ENCODE results near the gene APH1B.
"Not testable (repeated sequence)": the region's sequence is repeated elsewhere in the genome, so short reads cannot be mapped to it uniquely, and the experiment has no call there.

Gene APH1B

GRCh38 chr15:63277038-63277892 is at the start of gene APH1B:
TSS of gene APH1B (plus strand) at chr15:63277605. CDS start at chr15:63277624, 19 bp downstream.
- DNase-seq (ENCODE audit: low read depth, low spot score): peak; percentile 86

DNA sequence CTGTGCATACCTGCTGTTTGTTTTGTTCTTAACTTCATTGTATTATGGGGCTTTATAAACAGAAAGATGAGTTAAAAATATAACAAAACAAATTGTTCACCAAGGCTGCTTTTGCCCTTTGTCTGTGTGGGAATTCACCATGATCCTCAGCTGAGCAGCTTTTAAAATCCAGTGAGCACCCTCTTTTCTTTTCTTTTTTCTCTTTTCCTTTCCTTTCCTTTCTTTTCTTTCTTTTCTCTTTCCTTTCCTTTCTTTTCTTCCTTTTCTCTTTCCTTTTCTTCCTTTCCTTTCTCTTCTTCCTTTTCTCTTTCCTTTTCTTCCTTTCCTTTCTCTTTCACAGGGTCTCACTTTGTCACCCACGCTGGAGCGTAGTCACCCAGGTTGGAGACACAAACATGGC is 49.7 kb upstream of the APH1B start:
- DNase-seq (ENCODE audit: low read depth, low spot score): no peak

GRCh38 chr15:63231206-63231605 is 46.2 kb upstream of the APH1B start:
- DNase-seq (ENCODE audit: low read depth, low spot score): no peak

- DNase-seq (ENCODE audit: low read depth, low spot score): no peak
These were observed 45.7 kb upstream of the APH1B start for GRCh38 chr15:63231706-63232105.

GRCh38 chr15:63232405-63232804 is 45.0 kb upstream of the APH1B start:
- DNase-seq (ENCODE audit: low read depth, low spot score): no peak

GRCh38 chr15:63232943-63233342 is 44.5 kb upstream of the APH1B start:
- no peak for DNase-seq (ENCODE audit: low read depth, low spot score)

DNA sequence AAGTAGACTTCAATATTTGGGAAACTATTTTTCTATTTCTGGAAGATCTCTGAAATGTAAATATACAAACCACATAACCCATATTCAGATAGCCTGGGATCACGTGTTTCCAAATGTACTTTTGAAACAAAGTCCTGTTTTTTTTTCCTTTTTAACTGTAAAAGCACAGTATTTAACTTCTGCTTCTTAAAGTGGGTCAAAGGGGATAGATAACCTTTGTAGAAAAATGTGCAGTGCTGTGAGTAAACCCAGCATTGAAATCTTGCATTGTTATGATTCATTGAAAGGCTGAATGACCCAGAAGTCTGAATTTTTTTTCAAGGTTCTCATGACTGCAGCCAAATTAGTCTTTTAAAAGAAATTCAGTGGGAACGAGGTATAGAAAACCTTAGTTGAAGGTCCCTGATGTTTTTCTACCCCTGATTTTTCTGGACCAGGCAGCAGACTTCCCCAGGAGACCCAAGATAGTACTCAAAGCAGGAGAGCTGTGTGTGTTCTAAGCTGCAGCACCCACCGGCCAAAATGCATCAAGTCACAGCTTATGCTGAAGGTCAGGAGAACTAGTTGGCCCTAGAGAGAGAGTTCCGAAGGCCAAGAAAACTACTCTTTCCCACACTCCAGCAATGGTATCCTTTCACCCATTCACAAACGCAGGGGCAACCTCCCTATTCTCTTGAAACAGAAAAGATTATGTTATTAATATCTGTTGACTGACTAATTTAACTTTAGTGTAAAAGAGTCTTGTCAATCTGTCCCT is 43.6 kb upstream of the APH1B start:
- DNase-seq (ENCODE audit: low read depth, low spot score): peak; percentile 56

DNA sequence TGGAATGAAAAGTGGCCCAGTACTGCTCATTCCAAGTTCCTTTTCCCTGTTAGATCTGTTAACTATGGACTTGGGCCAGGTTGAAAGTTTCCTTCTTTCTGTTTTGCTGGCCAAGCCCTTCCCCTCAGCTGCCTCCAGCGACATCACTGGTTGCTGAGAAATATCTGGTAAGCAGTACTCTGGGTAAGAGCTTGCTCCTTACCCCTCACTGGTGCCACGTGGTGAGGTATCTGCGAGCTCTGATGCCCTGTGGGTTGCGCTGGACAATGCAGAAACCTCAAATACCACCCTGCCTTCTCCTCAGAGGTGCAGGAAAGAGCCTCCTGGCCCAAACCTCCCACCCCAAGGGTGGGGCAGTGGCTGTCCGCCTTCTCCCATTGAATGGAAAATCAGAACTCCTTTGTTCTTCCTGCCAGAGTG is 42.9 kb upstream of the APH1B start:
- DNase-seq (ENCODE audit: low read depth, low spot score): peak; percentile 79

DNA sequence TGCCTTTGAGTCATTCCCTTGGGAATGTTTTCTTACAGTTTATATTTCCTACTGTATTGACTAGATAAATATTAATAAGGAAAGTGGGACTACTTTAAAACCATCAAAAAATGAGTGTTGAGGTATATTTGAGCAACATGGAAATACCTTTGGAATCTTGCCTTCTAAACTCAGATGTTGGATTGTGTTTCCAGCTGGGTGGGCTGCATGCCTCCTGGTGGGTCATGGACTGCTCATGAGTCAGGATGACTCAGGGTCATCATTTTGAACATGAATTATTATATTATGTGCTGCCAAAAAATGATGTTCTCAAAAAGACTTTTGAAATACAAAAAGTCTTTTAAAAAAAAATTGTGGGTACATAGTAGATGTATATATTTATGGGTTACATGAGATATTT is 41.1 kb upstream of the APH1B start:
- no peak for DNase-seq (ENCODE audit: low read depth, low spot score)

DNA sequence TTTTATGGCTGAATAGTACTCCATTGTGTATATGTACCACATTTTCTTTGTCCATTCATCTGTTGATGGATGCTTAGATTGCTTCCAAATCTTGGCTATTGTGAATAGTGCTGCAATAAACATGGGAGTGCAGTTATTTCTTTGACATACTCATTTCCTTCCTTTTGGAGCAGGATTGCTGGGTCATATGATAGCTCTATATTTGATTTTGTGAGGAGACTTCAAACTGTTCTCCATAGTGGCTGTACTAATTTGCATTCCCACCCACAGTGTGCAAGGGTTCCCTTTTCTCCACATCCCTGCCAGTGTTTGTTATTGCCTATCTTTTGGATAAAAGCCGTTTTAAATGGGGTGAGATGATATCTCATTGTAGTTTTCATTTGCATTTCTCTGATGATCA is 40.3 kb upstream of the APH1B start:
- not testable (repeated sequence) for DNase-seq (ENCODE audit: low read depth, low spot score)

DNA sequence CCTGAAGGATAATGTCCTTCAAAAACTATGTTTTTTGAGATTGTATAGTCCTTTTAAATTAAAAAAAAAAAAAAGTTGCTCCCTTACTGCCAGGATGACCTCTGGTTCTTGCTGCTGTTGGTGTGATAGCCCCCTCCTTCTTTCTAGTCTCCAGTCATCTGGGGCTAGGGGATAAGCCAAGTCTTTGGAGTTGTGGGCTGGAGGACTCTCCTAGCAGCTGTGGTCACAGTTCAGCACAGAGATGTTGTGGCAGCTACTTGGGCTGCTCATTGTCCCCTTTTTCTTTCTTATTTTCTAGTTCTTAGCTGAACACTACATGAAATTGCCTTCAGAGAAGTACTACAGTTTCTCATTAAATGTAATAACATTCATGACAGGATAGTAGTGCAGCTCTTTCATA is 39.2 kb upstream of the APH1B start:
- no peak for DNase-seq (ENCODE audit: low read depth, low spot score)

DNA sequence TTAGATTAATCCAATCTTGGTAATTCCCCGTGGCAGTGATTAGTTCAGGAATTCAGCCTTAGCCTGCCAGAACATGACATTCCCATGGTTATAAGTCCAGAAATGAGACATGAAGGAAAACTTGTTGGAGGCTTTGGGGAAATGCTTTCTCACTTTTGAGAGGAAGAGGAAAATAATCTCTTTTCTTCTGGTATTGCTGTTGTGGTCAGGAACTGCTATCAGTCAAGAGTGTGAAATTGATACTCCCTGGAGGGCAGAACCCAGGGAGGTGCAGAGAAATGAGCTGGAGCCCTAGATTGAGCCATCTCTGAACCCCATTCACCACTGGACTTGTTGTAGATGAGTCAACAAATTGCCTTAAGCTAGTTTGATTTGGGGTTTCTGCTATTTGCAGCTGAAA is 38.6 kb upstream of the APH1B start:
- peak; percentile 45 for DNase-seq (ENCODE audit: low read depth, low spot score)

DNA sequence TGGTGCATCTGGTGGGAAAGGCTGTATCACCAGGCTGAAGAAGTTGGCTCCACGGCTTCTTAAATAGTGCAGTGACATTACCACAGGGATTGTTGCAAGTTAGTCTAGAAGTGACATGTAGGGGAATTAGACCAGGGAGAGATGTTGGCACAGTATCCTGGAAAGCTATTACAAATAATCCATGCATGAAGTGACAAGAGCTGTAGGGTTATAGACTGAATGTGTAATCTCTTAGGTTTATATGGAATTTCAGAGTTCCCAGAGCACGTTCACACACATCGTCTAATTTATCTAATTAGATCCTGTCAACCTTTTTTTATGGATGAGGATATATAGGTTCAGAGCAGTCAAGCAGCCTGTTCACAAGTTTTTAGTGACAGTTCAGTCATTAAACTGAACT is 37.3 kb upstream of the APH1B start:
- DNase-seq (ENCODE audit: low read depth, low spot score): no peak

DNA sequence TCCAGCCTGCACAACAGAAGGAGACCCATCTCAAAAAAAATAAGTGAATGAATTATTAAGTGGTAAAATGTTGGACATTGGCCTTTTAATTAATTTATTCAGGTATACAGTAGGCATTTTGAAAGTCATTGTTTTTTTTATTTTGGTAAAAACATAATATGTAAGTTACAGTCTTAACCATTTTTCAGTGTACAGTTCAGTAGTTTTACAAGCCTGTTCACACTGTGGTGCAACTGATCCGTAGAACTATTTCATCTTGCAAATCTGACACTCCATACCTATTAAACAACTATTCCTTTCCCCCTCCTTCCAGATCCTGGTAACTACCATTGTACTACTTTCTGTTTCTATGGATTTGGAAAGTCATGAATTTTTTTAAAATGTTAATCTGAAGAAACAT is 36.1 kb upstream of the APH1B start:
- DNase-seq (ENCODE audit: low read depth, low spot score): no peak

DNA sequence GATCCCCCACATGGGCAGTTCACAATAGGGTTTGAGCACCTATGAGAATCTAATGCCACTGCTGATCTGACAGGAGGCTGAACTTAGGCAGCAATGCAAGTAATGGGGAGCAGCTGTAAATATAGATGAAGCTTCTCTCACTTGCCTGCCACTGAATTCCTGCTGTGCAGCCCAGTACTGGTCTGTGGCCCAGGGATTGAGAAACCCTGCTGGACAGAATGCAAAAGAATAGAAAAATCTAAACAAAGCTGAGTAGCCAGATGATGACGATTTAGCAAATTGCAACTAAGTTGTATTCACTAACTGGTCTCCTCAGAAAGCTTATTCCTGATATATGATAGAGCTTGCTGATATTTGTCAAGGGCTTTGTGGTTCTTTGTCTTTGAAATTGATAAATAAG is 34.3 kb upstream of the APH1B start:
- DNase-seq (ENCODE audit: low read depth, low spot score): no peak

DNA sequence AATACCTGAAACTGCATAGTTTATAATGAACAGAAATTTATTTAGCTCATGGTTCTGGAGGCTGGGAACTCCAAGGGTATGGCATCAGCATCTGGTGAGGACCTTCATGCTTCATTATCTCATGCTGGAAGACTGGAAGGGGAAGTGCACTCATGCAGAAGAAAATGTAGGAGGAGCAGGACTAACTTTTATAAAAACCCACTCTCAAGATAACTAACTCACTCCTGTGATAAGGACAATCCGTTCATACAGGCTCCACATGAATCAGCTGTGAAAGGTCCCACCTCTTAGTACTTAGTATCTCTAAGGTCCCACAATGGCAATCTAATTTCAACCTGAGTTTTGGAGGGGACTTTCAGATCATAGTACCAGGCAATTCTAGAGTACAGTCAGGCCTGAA is 33.6 kb upstream of the APH1B start:
- DNase-seq (ENCODE audit: low read depth, low spot score): no peak

GRCh38 chr15:63244399-63244798 is 33.0 kb upstream of the APH1B start:
- DNase-seq (ENCODE audit: low read depth, low spot score): peak; percentile 83

DNA sequence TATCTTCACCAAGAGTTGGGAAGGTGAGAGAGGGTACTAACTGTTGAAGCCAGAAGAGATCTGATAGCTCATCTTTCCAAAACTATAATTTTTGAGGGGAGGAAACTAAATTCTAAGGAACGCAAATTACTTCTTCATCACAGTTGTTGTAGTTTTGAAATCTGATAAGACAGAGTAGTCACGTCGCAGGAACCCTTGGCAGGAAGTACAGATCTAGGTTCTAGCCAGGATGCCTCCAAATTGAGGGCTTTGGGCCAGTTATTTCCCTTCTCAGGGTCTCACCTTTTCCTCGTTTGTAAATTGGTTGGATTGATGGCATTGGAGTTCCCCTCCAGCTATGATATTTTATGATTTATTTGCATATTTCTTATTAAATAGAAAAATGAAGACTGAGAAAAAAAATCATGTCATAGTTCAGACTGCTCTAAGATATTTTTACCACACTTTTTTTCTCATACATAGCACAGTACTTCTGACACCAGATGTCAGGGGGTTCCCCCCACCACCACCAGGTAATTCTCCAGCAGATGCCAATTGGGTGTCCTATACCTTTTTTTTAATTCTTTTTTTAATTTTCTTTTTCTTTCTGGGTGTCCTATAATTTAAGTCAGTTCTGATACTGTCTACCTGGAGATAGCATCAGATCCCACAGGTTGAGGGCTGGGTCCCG is 32.3 kb upstream of the APH1B start:
- no peak for DNase-seq (ENCODE audit: low read depth, low spot score)

GRCh38 chr15:63246691-63247469 is 30.5 kb upstream of the APH1B start:
- no peak for DNase-seq (ENCODE audit: low read depth, low spot score)

GRCh38 chr15:63250312-63250965 is 27.0 kb upstream of the APH1B start:
- peak; percentile 89 for DNase-seq (ENCODE audit: low read depth, low spot score)

DNA sequence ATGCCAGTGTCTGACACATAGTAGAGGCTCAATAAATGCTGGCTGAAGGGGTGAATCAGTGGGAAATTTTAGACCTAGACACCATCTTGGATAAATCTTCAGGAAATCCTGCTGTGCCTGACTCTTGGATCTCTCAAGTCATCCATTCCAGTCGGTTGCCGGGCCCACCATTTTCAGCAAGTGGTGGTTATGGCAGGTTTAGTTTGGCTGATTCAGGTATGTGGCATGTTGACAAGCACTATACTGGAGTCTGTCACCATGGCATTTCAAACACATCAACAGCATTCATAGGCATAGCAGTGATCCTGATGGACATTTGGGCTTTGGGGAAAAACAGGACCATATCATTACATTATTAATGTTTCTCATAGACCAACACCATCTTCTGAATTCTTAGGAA is 25.7 kb upstream of the APH1B start:
- peak; percentile 51 for DNase-seq (ENCODE audit: low read depth, low spot score)
